Loucy (cell line): ENCODE results near the gene CALN1.

Experiments used
- CTCF ChIP-seq: fragments of 200-600 bp; sonication (generic); conservative IDR thresholded peaks from 2 replicates; pipeline ENCODE4 v1.5.1; 2014; ENCODE audit warnings: mild to moderate bottlenecking, antibody characterized with exemption, low read length
- EZH2phosphoT487 ChIP-seq: fragments of 200-600 bp; IDR thresholded peaks from 2 replicates; pipeline ENCODE4 v1.6.1; 2018; ENCODE audit warnings: antibody characterized with exemption, mild to moderate bottlenecking, moderate library complexity, borderline replicate concordance

DNA sequence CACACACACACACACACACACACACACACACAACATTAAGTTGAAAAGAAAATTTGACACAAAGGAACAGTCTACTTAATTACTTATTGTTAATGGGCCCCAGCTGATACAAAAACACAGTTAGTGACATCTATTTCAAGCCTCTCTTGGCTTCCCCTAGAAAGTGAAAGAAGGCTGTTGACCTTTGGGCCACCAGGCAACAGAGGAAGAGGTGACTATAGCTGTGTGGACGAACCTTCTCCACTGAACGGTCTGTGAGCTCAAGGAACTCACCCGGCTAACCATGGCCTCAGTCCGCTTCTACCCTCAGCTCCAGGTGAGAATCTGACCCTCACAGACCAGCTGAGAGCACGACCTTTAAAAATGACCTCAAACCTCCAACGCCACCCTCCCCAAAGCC is 32.9 kb upstream of the CALN1 start:
- TF ChIP-seq CTCF (no peak), EZH2phosphoT487 (no peak)
